VCaP (cell line): ENCODE measurements around the gene RIN3.

Source experiments
- H3K27ac ChIP-seq: fragments of 450-650 bp; 2 replicates; pipeline ENCODE4 v1.5.1; 2017
- CTCF ChIP-seq: fragments of 450-650 bp; conservative IDR thresholded peaks from 2 replicates; pipeline ENCODE4 v1.5.1; 2017; ENCODE audit warnings: mild to moderate bottlenecking, moderate library complexity

Gene RIN3

DNA sequence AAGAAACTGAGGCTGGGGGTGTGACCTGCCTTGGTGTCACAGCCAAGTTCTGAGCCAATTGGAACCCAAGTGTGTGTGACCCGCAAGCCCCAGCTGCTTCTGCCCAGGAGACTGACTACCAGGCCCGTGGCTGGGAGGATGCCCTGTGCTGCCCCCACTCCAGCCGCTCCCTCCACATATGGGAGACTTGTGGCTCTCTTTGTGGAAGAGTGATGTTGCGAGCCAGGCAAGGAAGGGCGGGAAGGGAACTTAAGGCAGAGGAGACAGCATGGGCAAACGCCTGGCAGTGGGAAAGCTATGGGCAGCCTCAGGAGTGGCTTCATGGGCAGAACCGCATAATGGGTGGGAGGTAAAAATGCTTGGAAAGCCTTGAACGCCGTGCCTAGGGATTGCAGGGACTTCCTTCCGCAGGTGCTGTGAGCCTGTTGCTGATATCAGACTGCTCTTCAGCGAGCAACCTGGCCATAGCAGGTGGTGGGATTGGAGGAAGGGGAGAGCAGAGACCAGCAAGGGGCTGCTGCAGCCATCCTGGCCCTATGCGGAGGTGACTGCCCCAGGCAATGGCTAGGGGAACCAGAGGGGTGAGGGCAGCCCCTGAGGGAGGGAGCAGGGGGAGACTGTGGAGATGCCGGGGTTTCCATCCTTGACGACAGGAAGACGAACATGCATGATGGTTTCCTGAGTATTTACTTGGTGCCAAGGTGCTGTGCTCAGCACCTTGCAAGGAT lies 119.1 kb downstream of the RIN3 start:
- no peak overlapping the region for H3K27ac ChIP-seq

GRCh38 chr14:92633274-92633616 lies 119.7 kb downstream of the RIN3 start:
- no peak for TF ChIP-seq CTCF
- no peak overlapping the region for H3K27ac ChIP-seq

More for the DNA sequence above, 119.1 kb downstream of the RIN3 start:
- no peak for TF ChIP-seq CTCF

- TF ChIP-seq CTCF, result no peak
- H3K27ac ChIP-seq, result no peak overlapping the region
These were observed 120.1 kb downstream of the RIN3 start for GRCh38 chr14:92633724-92634123.

- no peak for TF ChIP-seq CTCF
- no peak overlapping the region for H3K27ac ChIP-seq
These were observed 121.5 kb downstream of the RIN3 start for GRCh38 chr14:92635031-92635430.

- TF ChIP-seq CTCF, result no peak
- no peak overlapping the region for H3K27ac ChIP-seq
These were observed 122.3 kb downstream of the RIN3 start for GRCh38 chr14:92635896-92636295.

DNA sequence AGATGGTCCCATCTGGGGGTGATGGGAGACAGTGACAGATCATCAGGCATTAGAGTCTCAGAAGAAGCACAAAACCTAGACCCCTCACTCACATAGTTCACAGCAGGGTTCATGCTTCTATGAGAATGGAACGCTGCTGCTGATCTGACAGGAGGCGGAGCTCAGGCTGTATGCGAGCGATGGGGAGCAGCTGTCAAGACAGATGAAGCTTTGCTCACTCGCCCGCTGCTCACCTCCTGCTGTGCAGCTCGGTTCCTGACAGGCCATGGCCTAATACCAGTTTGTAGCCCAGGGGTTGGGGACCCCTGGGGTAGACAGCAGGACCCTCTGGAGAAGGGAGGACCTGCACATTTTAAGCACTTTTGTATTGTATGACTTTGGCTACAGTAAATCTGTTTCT lies 123.6 kb downstream of the RIN3 start:
- no peak overlapping the region for H3K27ac ChIP-seq
- no peak for TF ChIP-seq CTCF

DNA sequence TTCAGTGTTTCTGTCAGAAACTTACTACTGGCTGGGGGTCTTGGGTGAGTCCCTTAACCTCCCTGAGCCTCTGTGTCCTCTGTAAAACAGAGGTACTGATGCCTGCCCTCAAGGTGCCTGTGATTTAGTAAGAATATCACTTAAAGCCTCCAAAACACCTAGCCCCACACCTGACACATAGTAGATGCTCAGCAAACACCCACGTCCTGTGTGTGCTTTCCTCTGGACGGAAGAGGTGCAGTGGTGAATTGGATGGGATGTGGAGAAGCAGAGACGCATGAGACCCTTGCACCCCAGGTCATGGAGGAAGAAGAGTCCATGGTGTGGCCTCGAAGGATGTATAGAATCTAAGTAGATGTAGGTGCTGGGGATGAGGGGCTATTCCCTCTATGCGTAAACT lies 124.3 kb downstream of the RIN3 start:
- no peak for TF ChIP-seq CTCF
- H3K27ac ChIP-seq, result no peak overlapping the region
